Measurements from ENCODE around the gene RGS9BP.

The RGS9BP gene

DNA sequence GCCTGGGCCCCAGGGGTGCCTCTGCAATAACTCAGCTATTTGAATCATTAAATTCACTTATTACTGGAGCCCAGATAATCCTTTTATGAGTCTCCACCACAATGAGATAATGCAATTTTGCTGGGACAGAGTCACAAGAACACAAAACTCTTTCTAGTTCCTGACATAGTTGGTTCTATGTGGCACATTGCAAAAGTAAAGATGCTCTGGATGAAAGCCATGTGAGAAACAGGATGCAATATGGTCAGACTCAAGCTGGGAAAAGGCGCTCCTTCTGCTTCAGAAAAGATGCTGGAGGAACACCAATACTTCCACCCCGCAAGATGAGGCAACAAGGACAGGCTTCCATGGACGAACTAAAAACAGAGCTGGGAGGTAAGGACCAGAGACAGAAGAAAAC is 6.3 kb upstream of the RGS9BP start:
- no peak overlapping the region for H3K27ac ChIP-seq
- no peak for DNase-seq (ENCODE audit: low read depth, low spot score)

DNA sequence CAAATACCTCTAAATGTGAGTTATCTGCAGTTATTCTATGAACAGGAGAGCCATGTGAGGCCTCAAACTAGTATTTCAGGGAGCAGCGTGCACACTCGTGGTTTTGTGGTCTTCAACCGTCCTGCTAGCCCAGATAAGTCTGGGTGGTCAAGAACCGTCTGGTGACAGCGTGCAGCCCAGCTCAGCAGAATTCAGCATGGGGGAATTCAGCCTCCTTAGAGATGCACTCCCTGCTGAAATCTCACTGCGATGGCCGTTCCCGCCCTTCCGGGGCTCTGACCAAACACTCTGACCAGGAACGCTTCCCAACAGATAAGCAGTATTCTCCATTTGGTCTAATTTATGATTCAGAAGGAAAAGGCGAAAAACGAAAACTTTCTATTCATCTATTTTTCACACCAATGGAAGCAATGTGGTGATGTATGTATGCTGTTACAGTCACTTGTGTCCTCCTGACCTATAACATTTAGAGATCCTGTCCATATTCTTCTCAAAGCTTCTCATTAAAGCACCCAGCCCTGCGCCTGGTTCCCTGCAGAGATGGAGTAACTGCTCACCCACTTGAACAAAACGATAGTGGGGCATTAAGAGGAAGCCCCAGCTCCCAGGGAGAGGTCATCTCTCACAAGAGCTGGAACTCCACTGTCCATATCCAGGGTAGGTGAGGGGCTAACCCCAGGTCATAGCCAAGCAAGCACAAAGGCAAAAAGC is 3.6 kb upstream of the RGS9BP start:
- no peak overlapping the region for H3K27ac ChIP-seq
- no peak for DNase-seq (ENCODE audit: low read depth, low spot score)

DNA sequence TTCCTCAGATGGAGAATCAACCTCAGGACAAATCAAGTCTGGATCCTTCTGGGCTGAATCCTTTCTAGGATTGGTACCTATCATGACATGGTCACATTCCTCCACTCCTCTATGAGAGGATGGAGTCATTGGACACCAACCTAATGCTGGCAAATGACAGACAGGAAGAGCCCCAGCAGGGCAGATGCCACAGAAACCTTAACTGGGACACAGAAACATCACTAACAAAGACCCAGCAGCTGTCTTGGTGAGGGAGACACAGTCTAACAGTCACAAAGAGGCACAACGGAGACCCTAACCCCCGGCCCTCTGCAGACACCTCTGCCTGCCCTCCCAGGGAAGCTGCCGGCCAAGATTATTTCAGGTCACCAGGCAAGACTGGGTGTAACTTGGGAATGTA is 2.8 kb upstream of the RGS9BP start:
- DNase-seq (ENCODE audit: low read depth, low spot score): no peak
- no peak overlapping the region for H3K27ac ChIP-seq

DNA sequence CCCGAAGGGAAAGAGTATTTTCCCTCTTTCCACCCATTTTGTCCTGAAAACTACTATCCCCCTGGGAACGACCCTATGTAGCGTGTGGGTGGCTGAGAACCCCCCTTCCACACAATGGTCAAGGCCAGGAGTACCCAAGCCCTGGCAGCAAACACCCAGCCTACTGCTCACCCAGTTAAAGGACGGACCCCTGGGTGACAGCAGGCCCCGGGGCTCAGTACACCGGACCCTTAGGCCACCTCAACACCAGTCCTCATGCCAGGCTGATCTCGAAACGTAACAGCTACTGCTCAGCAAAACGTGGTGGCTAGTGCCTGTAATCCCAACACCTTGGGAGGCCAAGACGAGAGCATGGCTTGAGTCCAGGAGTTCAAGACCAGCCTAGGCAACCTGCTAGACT is 2.1 kb upstream of the RGS9BP start:
- DNase-seq (ENCODE audit: low read depth, low spot score): no peak
- no peak overlapping the region for H3K27ac ChIP-seq

DNA sequence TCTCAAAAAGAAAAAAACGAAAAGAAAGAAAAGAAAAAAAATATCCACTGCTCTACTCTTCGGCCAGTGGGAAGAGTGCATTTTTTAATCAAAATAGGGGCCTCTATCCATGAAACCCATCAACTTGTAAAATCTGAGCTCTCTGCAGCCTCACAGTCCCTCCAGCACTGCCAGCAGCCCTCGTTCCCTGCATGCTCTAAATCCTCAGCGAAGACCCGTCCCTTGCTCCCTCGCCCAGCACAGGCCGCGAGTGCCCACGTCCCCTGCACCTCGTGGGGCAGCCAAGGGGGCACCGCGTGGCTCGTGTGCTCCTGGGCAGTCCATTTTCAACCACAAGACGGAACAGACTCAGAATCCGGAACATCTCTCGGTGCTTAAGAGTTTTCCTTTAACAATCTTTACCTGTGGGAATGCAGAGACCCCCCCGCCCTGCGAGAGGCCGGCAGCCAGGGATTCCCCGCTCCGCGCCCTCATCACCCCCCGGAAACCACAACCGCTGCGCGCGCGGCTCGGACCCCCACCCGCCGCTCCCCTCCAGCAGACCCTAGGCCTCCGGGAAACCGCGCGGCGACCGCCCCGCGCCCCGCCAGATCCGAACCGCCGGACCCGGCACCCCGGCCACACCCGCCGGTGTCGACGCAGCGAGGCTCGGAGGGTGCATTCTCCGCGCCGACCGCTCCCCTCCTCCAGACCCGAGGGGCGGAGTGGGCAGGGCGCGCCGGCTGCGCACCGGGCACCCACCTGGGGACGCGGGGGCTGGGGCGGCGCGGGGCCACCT is 1.3 kb upstream of the RGS9BP start:
- H3K27ac ChIP-seq: peak overlapping the region; percentile 47
- no peak for DNase-seq (ENCODE audit: low read depth, low spot score)

GRCh38 chr19:32674931-32675719 is 523 bp upstream of the RGS9BP start, which contains the start of gene ANKRD27:
ANKRD27 (minus strand) TSS chr19:32675180; CDS start chr19:32659015, 16,165 bp downstream.
- peak within 1 kb of the TSS; percentile 47 for H3K27ac ChIP-seq

DNA sequence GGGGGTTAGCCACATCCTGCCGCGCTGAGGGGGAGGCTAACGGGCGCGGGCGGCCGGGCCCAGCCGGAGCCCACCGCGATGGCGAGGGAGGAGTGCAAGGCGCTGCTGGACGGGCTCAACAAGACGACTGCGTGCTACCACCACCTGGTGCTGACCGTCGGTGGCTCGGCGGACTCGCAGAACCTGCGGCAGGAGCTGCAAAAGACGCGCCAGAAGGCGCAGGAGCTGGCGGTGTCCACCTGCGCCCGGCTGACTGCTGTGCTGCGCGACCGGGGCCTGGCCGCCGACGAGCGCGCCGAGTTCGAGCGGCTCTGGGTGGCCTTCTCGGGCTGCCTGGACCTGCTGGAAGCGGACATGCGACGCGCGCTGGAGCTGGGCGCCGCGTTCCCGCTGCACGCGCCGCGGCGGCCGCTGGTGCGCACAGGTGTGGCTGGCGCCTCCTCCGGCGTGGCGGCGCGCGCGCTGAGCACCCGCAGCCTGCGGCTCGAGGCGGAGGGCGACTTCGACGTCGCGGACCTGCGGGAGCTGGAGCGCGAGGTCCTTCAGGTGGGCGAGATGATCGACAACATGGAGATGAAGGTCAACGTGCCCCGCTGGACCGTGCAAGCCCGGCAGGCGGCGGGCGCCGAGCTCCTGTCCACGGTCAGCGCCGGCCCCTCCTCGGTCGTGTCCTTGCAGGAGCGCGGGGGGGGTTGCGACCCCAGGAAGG is 692 bp downstream of the RGS9BP start:
- DNase-seq (ENCODE audit: low read depth, low spot score): no peak

More at GRCh38 chr19:32674931-32675719, 523 bp upstream of the RGS9BP start, which contains the start of gene ANKRD27:
- DNase-seq (ENCODE audit: low read depth, low spot score): peak; percentile 84

GRCh38 chr19:32676895-32677359 is 1.3 kb downstream of the RGS9BP start:
- H3K27ac ChIP-seq: no peak overlapping the region

More for the DNA sequence above, 692 bp downstream of the RGS9BP start:
- H3K27ac ChIP-seq: no peak overlapping the region

GRCh38 chr19:32677657-32678056 is 2.0 kb downstream of the RGS9BP start:
- DNase-seq (ENCODE audit: low read depth, low spot score): no peak
- H3K27ac ChIP-seq: no peak overlapping the region

More at GRCh38 chr19:32676895-32677359, 1.3 kb downstream of the RGS9BP start:
- DNase-seq (ENCODE audit: low read depth, low spot score): no peak

DNA sequence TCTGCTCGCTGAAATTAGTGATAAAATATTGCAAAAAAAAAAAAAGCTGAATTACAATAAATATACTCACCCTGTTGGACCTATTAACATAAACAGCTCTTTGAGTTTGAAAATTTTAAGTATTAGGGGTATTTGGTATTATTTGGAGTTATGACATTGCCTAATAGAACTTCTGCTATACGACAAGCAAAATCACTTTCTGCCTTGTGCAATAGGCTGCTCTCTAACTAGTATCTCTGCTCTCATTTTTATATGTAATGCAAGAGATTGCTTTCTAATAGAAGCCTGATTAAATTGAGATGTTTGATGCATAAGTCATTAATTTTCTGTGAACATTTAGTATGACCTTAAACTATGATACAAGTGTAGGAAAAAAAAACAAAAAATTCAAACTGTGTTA is 5.3 kb downstream of the RGS9BP start:
- no peak overlapping the region for H3K27ac ChIP-seq
- no peak for DNase-seq (ENCODE audit: low read depth, low spot score)

DNA sequence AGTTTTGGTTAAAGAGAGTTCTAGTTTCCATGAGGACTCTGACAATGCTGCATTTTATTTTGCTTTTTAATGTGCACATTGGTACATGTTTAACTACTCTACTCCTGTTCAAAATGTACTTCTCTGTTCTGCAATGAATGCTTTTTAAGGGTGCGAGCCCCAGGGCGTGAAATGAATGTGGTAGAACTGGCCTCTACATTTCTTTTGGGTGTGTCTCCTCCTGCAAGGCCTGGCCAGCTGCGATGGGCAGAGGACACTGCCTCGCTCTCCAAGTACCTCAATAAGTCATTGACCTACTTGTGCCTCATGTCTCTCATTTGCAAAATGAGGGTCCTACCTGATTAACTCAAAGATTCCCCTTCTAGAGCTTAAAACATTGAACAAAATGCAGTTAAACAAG is 6.7 kb downstream of the RGS9BP start:
- peak overlapping the region; percentile 41 for H3K27ac ChIP-seq
- DNase-seq (ENCODE audit: low read depth, low spot score): no peak

DNA sequence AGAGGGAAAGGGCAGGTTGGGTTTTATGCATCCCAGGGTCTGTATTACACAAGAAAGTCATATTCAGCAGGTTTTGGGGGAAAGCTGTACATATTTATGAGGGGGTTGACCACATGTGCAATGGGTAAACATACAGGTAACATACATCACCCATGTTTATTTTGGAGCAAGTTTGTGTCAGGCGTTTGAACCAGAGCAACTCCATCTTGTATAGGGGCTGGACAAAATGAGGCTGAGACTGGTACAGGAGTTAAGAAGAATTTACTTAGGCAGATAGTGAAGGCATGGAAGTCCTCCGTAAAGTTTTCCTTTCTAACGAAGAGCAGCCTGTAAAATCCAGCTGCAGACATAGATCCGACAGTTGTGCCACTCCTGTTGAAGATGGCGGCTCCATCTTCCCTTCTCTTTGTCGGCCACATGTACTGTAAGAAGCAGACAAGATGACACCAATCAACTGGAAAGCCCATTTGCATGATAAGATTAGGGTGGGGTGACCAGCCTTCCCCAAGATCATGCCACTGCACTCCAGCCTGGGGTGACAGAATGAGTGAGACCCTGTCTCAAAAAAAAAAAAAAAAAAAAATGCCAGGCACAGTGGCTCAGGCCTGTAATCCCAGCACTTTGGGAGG is 11.3 kb downstream of the RGS9BP start:
- DNase-seq (ENCODE audit: low read depth, low spot score): no peak

GRCh38 chr19:32687681-32688080 is 12.0 kb downstream of the RGS9BP start:
- DNase-seq (ENCODE audit: low read depth, low spot score): no peak
- no peak overlapping the region for H3K27ac ChIP-seq

More for the DNA sequence above, 11.3 kb downstream of the RGS9BP start:
- H3K27ac ChIP-seq: no peak overlapping the region

DNA sequence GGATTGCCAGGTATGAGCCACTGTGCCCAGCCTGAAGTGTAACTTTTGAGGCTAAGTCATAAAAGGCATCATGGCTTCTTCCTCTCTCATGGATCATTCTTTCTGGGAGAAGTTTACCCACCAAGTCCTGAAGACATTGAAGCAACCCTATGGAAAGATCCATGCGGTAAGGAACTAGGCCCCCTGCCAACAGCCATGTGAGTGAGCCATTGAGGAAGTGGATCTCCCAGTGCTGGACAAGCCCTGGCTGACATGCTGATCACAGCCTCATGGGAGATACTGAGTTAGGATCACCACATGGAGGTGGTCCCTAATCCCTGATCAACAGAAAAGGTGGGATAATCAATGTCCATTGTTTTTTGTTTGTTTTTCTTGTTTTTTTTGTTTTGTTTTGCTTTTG is 12.7 kb downstream of the RGS9BP start:
- H3K27ac ChIP-seq: no peak overlapping the region

DNA sequence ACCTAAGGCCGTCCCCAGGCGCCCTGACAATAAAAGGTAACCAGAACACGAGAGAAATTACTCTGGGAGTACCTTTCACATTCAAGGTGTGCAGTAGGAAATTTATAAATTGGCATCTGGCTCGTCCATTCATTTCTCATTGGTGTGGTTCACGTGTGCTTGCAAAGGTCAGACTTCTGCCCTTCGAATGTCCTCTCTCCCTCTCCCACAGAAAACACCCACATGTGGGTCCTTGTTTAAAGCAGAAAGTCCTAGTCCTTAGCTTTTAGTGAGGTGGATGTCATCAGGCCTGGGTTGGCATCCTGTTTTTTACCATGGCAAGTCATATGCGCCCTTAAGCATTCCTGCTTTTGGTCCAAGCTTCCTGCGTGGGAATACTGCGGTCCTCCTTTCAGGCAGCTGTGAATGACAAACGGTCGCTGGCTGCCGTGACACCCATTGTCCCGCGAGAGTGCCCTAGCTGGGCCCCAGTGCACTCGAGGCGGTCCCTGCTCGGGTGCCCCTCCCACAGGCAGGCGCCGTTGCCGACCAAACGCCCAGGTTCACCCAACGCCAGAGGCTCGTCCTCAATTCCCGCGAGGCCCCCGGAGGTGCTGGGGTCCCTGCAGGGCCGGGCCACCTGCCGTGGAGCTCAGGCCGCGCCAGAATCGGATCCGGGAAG is 15.8 kb downstream of the RGS9BP start, which contains the start of gene NUDT19:
Gene NUDT19, plus strand, starts transcription at position 531 of the 661 bp plus-strand sequence. CDS start 140 bp downstream, outside the sequence.
- H3K27ac ChIP-seq: peak within 1 kb of the TSS; percentile 69
- DNase-seq (ENCODE audit: low read depth, low spot score): no peak

More for the DNA sequence above, 12.7 kb downstream of the RGS9BP start:
- DNase-seq (ENCODE audit: low read depth, low spot score): no peak

GRCh38 chr19:32691952-32692726 is 16.5 kb downstream of the RGS9BP start:
- peak overlapping the region; percentile 69 for H3K27ac ChIP-seq
- no peak for DNase-seq (ENCODE audit: low read depth, low spot score)

- no peak for DNase-seq (ENCODE audit: low read depth, low spot score)
Measured at GRCh38 chr19:32692727-32693061, 17.0 kb downstream of the RGS9BP start.

More at GRCh38 chr19:32692727-32693061, 17.0 kb downstream of the RGS9BP start:
- peak overlapping the region; percentile 69 for H3K27ac ChIP-seq
